K562 (cell line): ENCODE data around the gene MCM5. TPM values are rescaled to one million over a fixed set of nuclear protein-coding genes. Genes with fewer than 3 reads are reported as not detected.

Source experiments
- ARID2 ChIP-seq: fragments of 450-650 bp; IDR thresholded peaks from 2 replicates; pipeline ENCODE4 v1.6.1; 2017; ENCODE audit warnings: antibody characterized with exemption, mild to moderate bottlenecking
- HNRNPLL ChIP-seq: fragments of 200-400 bp; formaldehyde crosslinking; IDR thresholded peaks from 2 replicates; pipeline ENCODE4 v1.6.1; 2017; ENCODE audit warnings: low read length, low read depth, mild to moderate bottlenecking; ENCODE audit not compliant: poor library complexity, severe bottlenecking
- ILF3 ChIP-seq: fragments of 450-650 bp; IDR thresholded peaks from 2 replicates; pipeline ENCODE4 v1.6.1; 2018; ENCODE audit warnings: antibody characterized with exemption, mild to moderate bottlenecking, moderate library complexity, borderline replicate concordance
- JUNB ChIP-seq: fragments of 450-650 bp; formaldehyde crosslinking; conservative IDR thresholded peaks from 2 replicates; pipeline ENCODE4 v1.4.0; 2020; ENCODE audit warnings: mild to moderate bottlenecking
- MED1 ChIP-seq: sonication (generic); formaldehyde crosslinking; IDR thresholded peaks from 2 replicates; pipeline ENCODE4 v1.8.1; 2023; ENCODE audit warnings: missing genetic modification reagents, borderline replicate concordance
- TAF7 ChIP-seq: fragments of 450-650 bp; IDR thresholded peaks from 2 replicates; pipeline ENCODE4 v1.6.1; 2016; ENCODE audit warnings: missing genetic modification characterization, missing compliant biosample characterization
- TARDBP ChIP-seq: fragments of 450-650 bp; IDR thresholded peaks from 2 replicates; pipeline ENCODE4 v1.6.1; 2016
- ZKSCAN8 ChIP-seq: fragments of 200-800 bp; sonication (Bioruptor generic); IDR thresholded peaks from 2 replicates; pipeline ENCODE4 v1.6.1; 2016; ENCODE audit warnings: missing genetic modification characterization, missing compliant biosample characterization
- ZNF354B ChIP-seq: fragments of 250-450 bp; sonication (Bioruptor Pico); IDR thresholded peaks from 2 replicates; pipeline ENCODE4 v1.4.0; 2020
- ZSCAN29 ChIP-seq: fragments of 450-650 bp; IDR thresholded peaks from 2 replicates; pipeline ENCODE4 v1.6.1; 2017
- polyA plus RNA-seq, 8 experiments: library from polyadenylated mRNA; depleted of rRNA in 4 of 8; stranded (reverse) in 5 of 8; unstranded in 3 of 8; fragments of >200 nt; fragmentation: Nextera tagmentation in 2 of 8; fragmentation: Illumina TruSeq in 1 of 8; extraction: Ambion mirVana in 2 of 8; extraction: Trizol in 1 of 8; gene quantifications; 2 replicates each; pipeline versions ENCODE4 v1.2.1 to v1.2.3, GENCODE V29; 2011 to 2014; ENCODE audit warnings: inconsistent platforms in 1 of 8, missing spikeins in 1 of 8
- total RNA-seq, 7 experiments: library from RNA; depleted of rRNA in 6 of 7; stranded (reverse); fragments of >200 nt in 6 of 7; fragmentation: Illumina TruSeq in 2 of 7; extraction: Trizol in 2 of 7; gene quantifications; 2 replicates each; pipeline versions ENCODE4 v1.2.1 to v1.2.3, GENCODE V29; 2011 to 2021; ENCODE audit warnings: low replicate concordance in 1 of 7
- TF ChIP-seq, protein P1 (sequence below): fragments of 200-800 bp; sonication (Bioruptor generic); IDR thresholded peaks from 2 replicates; pipeline ENCODE4 v1.6.1; 2017; ENCODE audit warnings: missing genetic modification characterization, missing compliant biosample characterization
- TF ChIP-seq, protein P2 (sequence below), 2 experiments: IDR thresholded peaks; 2 replicates each; pipeline ENCODE4 v1.6.1; 2012; ENCODE audit warnings: improper control_type of control experiment in 2 of 2, low read depth in 2 of 2, low read length in 2 of 2, borderline replicate concordance in 1 of 2
- TF ChIP-seq, protein P3 (sequence below): fragments of 250-450 bp; sonication (Bioruptor Pico); IDR thresholded peaks from 2 replicates; pipeline ENCODE4 v1.5.0; 2022; ENCODE audit warnings: mild to moderate bottlenecking
- TF ChIP-seq, protein P4 (sequence below): fragments of 250-450 bp; sonication (Bioruptor Pico); IDR thresholded peaks from 2 replicates; pipeline ENCODE4 v1.5.0; 2021; ENCODE audit warnings: mild to moderate bottlenecking, borderline replicate concordance
- TF ChIP-seq, protein P5 (sequence below): fragments of 250-450 bp; sonication (Bioruptor Pico); IDR thresholded peaks from 2 replicates; pipeline ENCODE4 v1.5.0; 2021; ENCODE audit warnings: mild to moderate bottlenecking, moderate library complexity
- TF ChIP-seq, protein P6 (sequence below): sonication (generic); formaldehyde crosslinking; IDR thresholded peaks from 2 replicates; pipeline ENCODE4 v1.8.1; 2023; ENCODE audit warnings: mild to moderate bottlenecking, missing genetic modification reagents

MCM5 gene
- total and polyA plus RNA-seq, 9 of the 15 experiments (the other 6 are each of a cell fraction or from before 2014, with no cell fraction given) = 5.6 to 180 (median 66.1) TPM

DNA sequence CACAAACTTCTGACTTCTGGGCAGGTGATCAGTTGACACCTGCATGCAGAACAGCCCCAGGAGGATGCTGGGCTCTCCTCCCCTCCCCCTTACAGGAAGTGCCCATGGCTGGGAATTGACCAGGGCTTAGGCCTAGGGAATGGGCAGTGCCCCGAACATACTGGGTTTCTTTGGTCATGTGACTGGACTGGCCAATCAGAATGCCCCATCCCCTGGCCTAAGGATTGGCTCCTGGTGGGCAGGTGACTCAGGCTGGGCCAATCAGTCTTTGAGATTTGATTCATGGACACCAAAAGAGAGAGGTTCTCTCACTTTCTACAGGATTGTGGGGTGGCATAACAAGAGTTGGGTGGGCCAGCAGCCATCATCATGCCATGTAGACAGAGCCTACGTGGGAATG is 37.1 kb downstream of the MCM5 start (continued):
- TF ChIP-seq, protein P1, sequence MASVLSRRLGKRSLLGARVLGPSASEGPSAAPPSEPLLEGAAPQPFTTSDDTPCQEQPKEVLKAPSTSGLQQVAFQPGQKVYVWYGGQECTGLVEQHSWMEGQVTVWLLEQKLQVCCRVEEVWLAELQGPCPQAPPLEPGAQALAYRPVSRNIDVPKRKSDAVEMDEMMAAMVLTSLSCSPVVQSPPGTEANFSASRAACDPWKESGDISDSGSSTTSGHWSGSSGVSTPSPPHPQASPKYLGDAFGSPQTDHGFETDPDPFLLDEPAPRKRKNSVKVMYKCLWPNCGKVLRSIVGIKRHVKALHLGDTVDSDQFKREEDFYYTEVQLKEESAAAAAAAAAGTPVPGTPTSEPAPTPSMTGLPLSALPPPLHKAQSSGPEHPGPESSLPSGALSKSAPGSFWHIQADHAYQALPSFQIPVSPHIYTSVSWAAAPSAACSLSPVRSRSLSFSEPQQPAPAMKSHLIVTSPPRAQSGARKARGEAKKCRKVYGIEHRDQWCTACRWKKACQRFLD (CRISPR knock-in tag) = no peak
- no peak for TF ChIP-seq JUNB
- TF ChIP-seq, protein P2, sequence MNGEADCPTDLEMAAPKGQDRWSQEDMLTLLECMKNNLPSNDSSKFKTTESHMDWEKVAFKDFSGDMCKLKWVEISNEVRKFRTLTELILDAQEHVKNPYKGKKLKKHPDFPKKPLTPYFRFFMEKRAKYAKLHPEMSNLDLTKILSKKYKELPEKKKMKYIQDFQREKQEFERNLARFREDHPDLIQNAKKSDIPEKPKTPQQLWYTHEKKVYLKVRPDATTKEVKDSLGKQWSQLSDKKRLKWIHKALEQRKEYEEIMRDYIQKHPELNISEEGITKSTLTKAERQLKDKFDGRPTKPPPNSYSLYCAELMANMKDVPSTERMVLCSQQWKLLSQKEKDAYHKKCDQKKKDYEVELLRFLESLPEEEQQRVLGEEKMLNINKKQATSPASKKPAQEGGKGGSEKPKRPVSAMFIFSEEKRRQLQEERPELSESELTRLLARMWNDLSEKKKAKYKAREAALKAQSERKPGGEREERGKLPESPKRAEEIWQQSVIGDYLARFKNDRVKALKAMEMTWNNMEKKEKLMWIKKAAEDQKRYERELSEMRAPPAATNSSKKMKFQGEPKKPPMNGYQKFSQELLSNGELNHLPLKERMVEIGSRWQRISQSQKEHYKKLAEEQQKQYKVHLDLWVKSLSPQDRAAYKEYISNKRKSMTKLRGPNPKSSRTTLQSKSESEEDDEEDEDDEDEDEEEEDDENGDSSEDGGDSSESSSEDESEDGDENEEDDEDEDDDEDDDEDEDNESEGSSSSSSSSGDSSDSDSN (IDR thresholded peaks at IDR 0.05; ENCODE audit: borderline replicate concordance in 1 of 2, low read depth in 2 of 2, low read length in 2 of 2) = no peak
- no peak for TF ChIP-seq MED1 (CRISPR knock-in tag)
- TF ChIP-seq ZSCAN29 = no peak
- TF ChIP-seq, protein P3, sequence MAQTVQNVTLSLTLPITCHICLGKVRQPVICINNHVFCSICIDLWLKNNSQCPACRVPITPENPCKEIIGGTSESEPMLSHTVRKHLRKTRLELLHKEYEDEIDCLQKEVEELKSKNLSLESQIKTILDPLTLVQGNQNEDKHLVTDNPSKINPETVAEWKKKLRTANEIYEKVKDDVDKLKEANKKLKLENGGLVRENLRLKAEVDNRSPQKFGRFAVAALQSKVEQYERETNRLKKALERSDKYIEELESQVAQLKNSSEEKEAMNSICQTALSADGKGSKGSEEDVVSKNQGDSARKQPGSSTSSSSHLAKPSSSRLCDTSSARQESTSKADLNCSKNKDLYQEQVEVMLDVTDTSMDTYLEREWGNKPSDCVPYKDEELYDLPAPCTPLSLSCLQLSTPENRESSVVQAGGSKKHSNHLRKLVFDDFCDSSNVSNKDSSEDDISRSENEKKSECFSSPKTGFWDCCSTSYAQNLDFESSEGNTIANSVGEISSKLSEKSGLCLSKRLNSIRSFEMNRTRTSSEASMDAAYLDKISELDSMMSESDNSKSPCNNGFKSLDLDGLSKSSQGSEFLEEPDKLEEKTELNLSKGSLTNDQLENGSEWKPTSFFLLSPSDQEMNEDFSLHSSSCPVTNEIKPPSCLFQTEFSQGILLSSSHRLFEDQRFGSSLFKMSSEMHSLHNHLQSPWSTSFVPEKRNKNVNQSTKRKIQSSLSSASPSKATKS = no peak
- TF ChIP-seq, protein P4, sequence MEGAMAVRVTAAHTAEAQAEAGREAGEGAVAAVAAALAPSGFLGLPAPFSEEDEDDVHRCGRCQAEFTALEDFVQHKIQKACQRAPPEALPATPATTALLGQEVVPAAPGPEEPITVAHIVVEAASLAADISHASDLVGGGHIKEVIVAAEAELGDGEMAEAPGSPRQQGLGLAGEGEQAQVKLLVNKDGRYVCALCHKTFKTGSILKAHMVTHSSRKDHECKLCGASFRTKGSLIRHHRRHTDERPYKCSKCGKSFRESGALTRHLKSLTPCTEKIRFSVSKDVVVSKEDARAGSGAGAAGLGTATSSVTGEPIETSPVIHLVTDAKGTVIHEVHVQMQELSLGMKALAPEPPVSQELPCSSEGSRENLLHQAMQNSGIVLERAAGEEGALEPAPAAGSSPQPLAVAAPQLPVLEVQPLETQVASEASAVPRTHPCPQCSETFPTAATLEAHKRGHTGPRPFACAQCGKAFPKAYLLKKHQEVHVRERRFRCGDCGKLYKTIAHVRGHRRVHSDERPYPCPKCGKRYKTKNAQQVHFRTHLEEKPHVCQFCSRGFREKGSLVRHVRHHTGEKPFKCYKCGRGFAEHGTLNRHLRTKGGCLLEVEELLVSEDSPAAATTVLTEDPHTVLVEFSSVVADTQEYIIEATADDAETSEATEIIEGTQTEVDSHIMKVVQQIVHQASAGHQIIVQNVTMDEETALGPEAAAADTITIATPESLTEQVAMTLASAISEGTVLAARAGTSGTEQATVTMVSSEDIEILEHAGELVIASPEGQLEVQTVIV (CRISPR knock-in tag) = no peak
- no peak for TF ChIP-seq ARID2
- TF ChIP-seq, protein P5, sequence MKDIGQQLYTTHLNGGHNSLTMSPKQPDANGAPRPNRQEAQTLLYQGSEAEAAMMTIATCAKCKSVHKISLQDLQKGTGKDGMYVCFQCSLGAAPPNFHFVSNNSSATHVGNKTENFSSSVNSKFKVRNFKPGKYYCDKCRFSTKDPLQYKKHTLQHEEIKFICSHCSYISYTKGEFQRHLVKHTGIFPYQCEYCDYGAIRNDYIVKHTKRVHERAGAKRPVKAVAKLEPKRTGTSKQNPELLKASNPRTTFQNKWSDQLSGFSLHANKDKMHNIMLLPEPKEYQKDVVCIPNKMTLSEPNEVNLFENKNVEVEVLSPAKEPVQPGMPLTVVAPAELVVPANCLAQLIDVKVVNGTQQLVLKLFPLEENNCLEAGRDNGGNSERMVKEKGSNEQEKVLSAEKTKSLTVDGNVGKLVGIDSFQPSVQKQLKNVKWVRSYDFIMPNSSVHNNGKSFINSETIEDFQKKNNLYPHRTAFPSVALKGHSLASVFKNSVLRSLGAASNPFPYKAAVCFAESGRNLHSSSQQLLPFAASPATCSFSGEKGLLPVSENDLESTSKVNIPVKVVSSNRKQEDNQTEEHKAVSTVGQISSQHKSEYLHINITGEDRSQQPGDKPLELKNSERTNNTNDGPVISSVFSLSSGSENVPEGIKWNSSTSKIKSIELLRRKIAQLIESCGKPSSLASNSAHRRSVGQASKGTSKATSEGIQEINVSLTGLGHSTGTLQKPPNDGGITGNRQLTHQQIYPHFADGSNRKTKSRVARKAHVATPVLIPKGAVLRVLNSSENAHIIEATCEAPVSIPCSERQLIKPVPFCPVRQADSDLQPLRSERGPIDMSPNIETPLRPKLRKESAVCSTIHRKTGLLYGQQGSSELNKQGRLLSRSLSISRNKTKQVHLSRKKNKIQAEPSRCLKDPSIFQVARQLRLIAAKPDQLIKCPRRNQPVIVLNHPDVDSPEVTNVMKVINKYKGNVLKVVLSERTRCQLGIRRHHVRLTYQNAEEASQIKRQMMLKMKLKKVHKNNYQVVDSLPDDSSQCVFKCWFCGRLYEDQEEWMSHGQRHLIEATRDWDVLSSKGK (CRISPR knock-in tag) = no peak
- no peak for TF ChIP-seq ILF3
- no peak for TF ChIP-seq TARDBP
- TF ChIP-seq TAF7 (tag) = no peak
- no peak for TF ChIP-seq HNRNPLL
- TF ChIP-seq, protein P6, sequence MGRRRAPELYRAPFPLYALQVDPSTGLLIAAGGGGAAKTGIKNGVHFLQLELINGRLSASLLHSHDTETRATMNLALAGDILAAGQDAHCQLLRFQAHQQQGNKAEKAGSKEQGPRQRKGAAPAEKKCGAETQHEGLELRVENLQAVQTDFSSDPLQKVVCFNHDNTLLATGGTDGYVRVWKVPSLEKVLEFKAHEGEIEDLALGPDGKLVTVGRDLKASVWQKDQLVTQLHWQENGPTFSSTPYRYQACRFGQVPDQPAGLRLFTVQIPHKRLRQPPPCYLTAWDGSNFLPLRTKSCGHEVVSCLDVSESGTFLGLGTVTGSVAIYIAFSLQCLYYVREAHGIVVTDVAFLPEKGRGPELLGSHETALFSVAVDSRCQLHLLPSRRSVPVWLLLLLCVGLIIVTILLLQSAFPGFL (CRISPR knock-in tag) = no peak
- no peak for TF ChIP-seq ZKSCAN8 (CRISPR knock-in tag)
- TF ChIP-seq ZNF354B (CRISPR knock-in tag) = no peak
